GM12878 (cell line): Measurements from ENCODE around the gene DOP1A. TPM values are rescaled to one million over a fixed set of nuclear protein-coding genes. Genes with fewer than 3 reads are reported as not detected.

ENCODE experiments used
- ATF3 ChIP-seq: IDR thresholded peaks from 2 replicates; pipeline ENCODE4 v1.6.1; 2011; ENCODE audit warnings: low read depth, mild to moderate bottlenecking, low read length, moderate library complexity, borderline replicate concordance; ENCODE audit errors: extremely low read depth
- CREM ChIP-seq: IDR thresholded peaks from 2 replicates; pipeline ENCODE4 v1.6.1; 2014; ENCODE audit warnings: antibody characterized with exemption, low read depth
- GATAD2B ChIP-seq: fragments of 450-650 bp; conservative IDR thresholded peaks from 2 replicates; pipeline ENCODE4 v1.6.1; 2017; ENCODE audit warnings: low read depth, mild to moderate bottlenecking, moderate library complexity
- IKZF1 ChIP-seq: fragments of 450-650 bp; conservative IDR thresholded peaks from 2 replicates; pipeline ENCODE4 v1.6.1; 2017; ENCODE audit warnings: antibody characterized with exemption, mild to moderate bottlenecking
- IKZF2 ChIP-seq, 2 experiments: fragments of 450-650 bp; IDR thresholded peaks; 2 replicates each; pipeline ENCODE4 v1.6.1; 2017; ENCODE audit warnings: mild to moderate bottlenecking in 2 of 2, moderate library complexity in 2 of 2
- JUNB ChIP-seq: IDR thresholded peaks from 2 replicates; pipeline ENCODE4 v1.6.1; 2016; ENCODE audit warnings: antibody characterized with exemption, mild to moderate bottlenecking
- MYB ChIP-seq: fragments of 150-350 bp; IDR thresholded peaks from 2 replicates; pipeline ENCODE4 v1.6.1; 2014; ENCODE audit warnings: mild to moderate bottlenecking, low read depth, low read length, borderline replicate concordance
- NBN ChIP-seq: fragments of 450-650 bp; IDR thresholded peaks from 2 replicates; pipeline ENCODE4 v1.6.1; 2016
- NKRF ChIP-seq: fragments of 450-650 bp; conservative IDR thresholded peaks from 2 replicates; pipeline ENCODE4 v1.6.1; 2017; ENCODE audit warnings: mild to moderate bottlenecking, moderate library complexity
- NR2F1 ChIP-seq: fragments of 450-650 bp; conservative IDR thresholded peaks from 2 replicates; pipeline ENCODE4 v1.6.1; 2017; ENCODE audit warnings: mild to moderate bottlenecking
- POLR2AphosphoS2 ChIP-seq: IDR thresholded peaks from 2 replicates; pipeline ENCODE4 v1.6.1; 2011; ENCODE audit warnings: low read depth, mild to moderate bottlenecking, low read length, improper control_type of control experiment, moderate library complexity
- RB1 ChIP-seq: fragments of 450-650 bp; formaldehyde crosslinking; IDR thresholded peaks from 2 replicates; pipeline ENCODE4 v1.6.1; 2017; ENCODE audit warnings: mild to moderate bottlenecking, borderline replicate concordance
- RUNX3 ChIP-seq: IDR thresholded peaks from 2 replicates; pipeline ENCODE4 v1.6.1; 2012; ENCODE audit warnings: low read length, inconsistent platforms
- SMAD1 ChIP-seq: fragments of 450-650 bp; IDR thresholded peaks from 2 replicates; pipeline ENCODE4 v1.6.1; 2018; ENCODE audit warnings: mild to moderate bottlenecking, low read depth; ENCODE audit not compliant: partially characterized antibody
- TCF7 ChIP-seq: IDR thresholded peaks from 2 replicates; pipeline ENCODE4 v1.6.1; 2014; ENCODE audit warnings: antibody characterized with exemption, borderline replicate concordance
- USF1 ChIP-seq: IDR thresholded peaks from 2 replicates; pipeline ENCODE4 v1.6.1; 2011; ENCODE audit warnings: borderline replicate concordance, low read depth, mild to moderate bottlenecking, moderate library complexity, mixed read lengths, low read length; ENCODE audit not compliant: insufficient read depth; ENCODE audit errors: extremely low read length
- ZNF207 ChIP-seq: fragments of 450-650 bp; IDR thresholded peaks from 2 replicates; pipeline ENCODE4 v1.6.1; 2014; ENCODE audit warnings: antibody characterized with exemption, mild to moderate bottlenecking, borderline replicate concordance
- polyA plus RNA-seq, 11 experiments: library from polyadenylated mRNA; depleted of rRNA in 4 of 11; unstranded in 6 of 11; stranded (reverse) in 5 of 11; fragments of >200 nt; fragmentation: Nextera tagmentation in 4 of 11; fragmentation: Illumina TruSeq in 1 of 11; extraction: Ambion mirVana in 4 of 11; extraction: Trizol in 1 of 11; gene quantifications; 1 replicate in 1 of 11; 2 replicates in 10 of 11; pipeline versions ENCODE4 v1.2.1 to v1.2.3, GENCODE V29; 2011 to 2016; ENCODE audit warnings: inconsistent platforms in 2 of 11, missing spikeins in 2 of 11, low read depth in 1 of 11
- total RNA-seq, 4 experiments: library from RNA; depleted of rRNA in 3 of 4; stranded (reverse); fragments of >200 nt in 3 of 4; fragmentation: Illumina TruSeq in 1 of 4; extraction: Trizol in 1 of 4; gene quantifications; 2 replicates each; pipeline versions ENCODE4 v1.2.1 to v1.2.3, GENCODE V29; 2013 to 2021
- TF ChIP-seq, protein P1 (sequence below): IDR thresholded peaks from 2 replicates; pipeline ENCODE4 v1.6.1; 2012; ENCODE audit warnings: low read depth, low read length, improper control_type of control experiment
- TF ChIP-seq, protein P2 (sequence below): fragments of 450-650 bp; IDR thresholded peaks from 2 replicates; pipeline ENCODE4 v1.6.1; 2017; ENCODE audit warnings: low read depth, mild to moderate bottlenecking, moderate library complexity

DOP1A gene
- total and polyA plus RNA-seq, 10 of the 15 experiments (the other 5 are each of a cell fraction or from before 2014, with no cell fraction given), result 1.9 to 22.9 (median 10.3) TPM

- TF ChIP-seq NR2F1, result peak; percentile 91
- no peak for TF ChIP-seq MYB
- TF ChIP-seq SMAD1, result no peak
- TF ChIP-seq IKZF1, result peak; percentile 72
- 0 out of 2 replicates have a peak, but pooled peaks have one; percentile 29 for TF ChIP-seq NBN
- peak; percentile 18; the same call in 1 of the 2 replicates for TF ChIP-seq CREM
- 0 out of 2 replicates have a peak, but pooled peaks have one; percentile 23 for TF ChIP-seq RUNX3
- peak; percentile 82; the same call in 1 of the 2 replicates for TF ChIP-seq RB1
- TF ChIP-seq, protein P1, sequence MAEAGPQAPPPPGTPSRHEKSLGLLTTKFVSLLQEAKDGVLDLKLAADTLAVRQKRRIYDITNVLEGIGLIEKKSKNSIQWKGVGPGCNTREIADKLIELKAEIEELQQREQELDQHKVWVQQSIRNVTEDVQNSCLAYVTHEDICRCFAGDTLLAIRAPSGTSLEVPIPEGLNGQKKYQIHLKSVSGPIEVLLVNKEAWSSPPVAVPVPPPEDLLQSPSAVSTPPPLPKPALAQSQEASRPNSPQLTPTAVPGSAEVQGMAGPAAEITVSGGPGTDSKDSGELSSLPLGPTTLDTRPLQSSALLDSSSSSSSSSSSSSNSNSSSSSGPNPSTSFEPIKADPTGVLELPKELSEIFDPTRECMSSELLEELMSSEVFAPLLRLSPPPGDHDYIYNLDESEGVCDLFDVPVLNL, result peak; percentile 96
- peak; percentile 67; the same call in 1 of the 2 replicates for TF ChIP-seq GATAD2B
- peak; percentile 81 for TF ChIP-seq USF1
- TF ChIP-seq, protein P2, sequence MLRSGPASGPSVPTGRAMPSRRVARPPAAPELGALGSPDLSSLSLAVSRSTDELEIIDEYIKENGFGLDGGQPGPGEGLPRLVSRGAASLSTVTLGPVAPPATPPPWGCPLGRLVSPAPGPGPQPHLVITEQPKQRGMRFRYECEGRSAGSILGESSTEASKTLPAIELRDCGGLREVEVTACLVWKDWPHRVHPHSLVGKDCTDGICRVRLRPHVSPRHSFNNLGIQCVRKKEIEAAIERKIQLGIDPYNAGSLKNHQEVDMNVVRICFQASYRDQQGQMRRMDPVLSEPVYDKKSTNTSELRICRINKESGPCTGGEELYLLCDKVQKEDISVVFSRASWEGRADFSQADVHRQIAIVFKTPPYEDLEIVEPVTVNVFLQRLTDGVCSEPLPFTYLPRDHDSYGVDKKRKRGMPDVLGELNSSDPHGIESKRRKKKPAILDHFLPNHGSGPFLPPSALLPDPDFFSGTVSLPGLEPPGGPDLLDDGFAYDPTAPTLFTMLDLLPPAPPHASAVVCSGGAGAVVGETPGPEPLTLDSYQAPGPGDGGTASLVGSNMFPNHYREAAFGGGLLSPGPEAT, result no peak
- 0 out of 2 replicates have a peak, but pooled peaks have one; percentile 34 for TF ChIP-seq POLR2AphosphoS2
- TF ChIP-seq ZNF207, result 0 out of 2 replicates have a peak, but pooled peaks have one; percentile 37
- no peak; the same call in 1 of the 2 replicates for TF ChIP-seq TCF7
- 0 out of 2 replicates have a peak, but pooled peaks have one; percentile 60 for TF ChIP-seq ATF3
- peak; percentile 76; the same call in 1 of the 2 replicates for TF ChIP-seq NKRF
- TF ChIP-seq JUNB, result no peak
- TF ChIP-seq IKZF2 (IDR thresholded peaks at IDR 0.05), result no peak
Measured at GRCh38 chr6:83065511-83066192, 1.8 kb upstream of the DOP1A start, which contains the start of gene UBE3D (continued).
